GM23248 (cell line): ENCODE data around the gene HDAC4.

Experiments
- EZH2 ChIP-seq: fragments of 200-600 bp; sonication (generic); IDR thresholded peaks from 2 replicates; pipeline ENCODE4 v1.6.1; 2018; ENCODE audit warnings: antibody characterized with exemption, mild to moderate bottlenecking; ENCODE audit not compliant: insufficient read depth, poor library complexity, severe bottlenecking
- EZH2phosphoT487 ChIP-seq: fragments of 200-600 bp; sonication (generic); IDR thresholded peaks from 2 replicates; pipeline ENCODE4 v1.6.1; 2018; ENCODE audit warnings: antibody characterized with exemption, moderate library complexity, mild to moderate bottlenecking, low read depth; ENCODE audit not compliant: insufficient read depth

DNA sequence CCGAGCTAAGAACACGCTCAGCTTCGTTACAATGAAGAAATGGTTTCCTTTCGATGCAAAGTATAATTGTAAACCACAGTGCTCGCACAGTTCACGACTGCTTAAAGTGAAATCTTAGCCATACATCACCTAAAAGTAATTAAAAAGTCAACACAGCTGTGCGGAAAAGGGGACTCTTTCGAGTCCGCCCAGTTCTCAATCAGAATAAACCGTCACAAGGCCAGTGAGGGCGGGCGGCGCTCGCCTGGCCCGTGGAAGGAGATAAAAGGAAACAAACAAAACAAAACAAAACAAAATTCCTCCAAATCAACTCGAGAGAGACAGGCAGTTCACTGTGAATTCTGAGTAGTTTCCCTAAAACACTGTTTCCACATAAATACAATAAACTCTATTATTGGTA is 352.1 kb downstream of the HDAC4 start:
- TF ChIP-seq EZH2 (no peak), EZH2phosphoT487 (no peak)
